Neutrophil (primary cell): ENCODE results near the gene CCDC80.

Experiments used
- H3K27ac ChIP-seq: fragments of 200-600 bp; sonication (generic); 2 replicates; pipeline ENCODE4 v1.5.1; 2016; ENCODE audit warnings: mild to moderate bottlenecking, moderate library complexity
- H3K27me3 ChIP-seq: fragments of 200-600 bp; sonication (generic); 2 replicates; pipeline ENCODE4 v1.6.0; 2016; ENCODE audit warnings: mild to moderate bottlenecking
- H3K36me3 ChIP-seq: fragments of 200-600 bp; sonication (generic); 2 replicates; pipeline ENCODE4 v1.5.1; 2017
- H3K4me1 ChIP-seq, 2 experiments: fragments of 200-600 bp in 1 of 2; sonication (generic) in 1 of 2; 1 replicate in 1 of 2; 2 replicates in 1 of 2; pipeline versions ENCODE4 v1.5.1 to v1.6.1; 2013 to 2016; ENCODE audit warnings: low read depth in 1 of 2, low read length in 1 of 2, mild to moderate bottlenecking in 1 of 2, moderate library complexity in 1 of 2; ENCODE audit not compliant: control insufficient read depth in 1 of 2, insufficient read depth in 1 of 2
- H3K4me3 ChIP-seq, 2 experiments: fragments of 200-600 bp in 1 of 2; sonication (generic) in 1 of 2; 1 replicate in 1 of 2; 2 replicates in 1 of 2; pipeline ENCODE4 v1.5.1; 2013 to 2016; ENCODE audit warnings: low read depth in 1 of 2, low read length in 1 of 2, mild to moderate bottlenecking in 1 of 2, moderate library complexity in 1 of 2
- H3K9me3 ChIP-seq: fragments of 200-600 bp; sonication (generic); 2 replicates; pipeline ENCODE4 v1.5.1; 2016
- TF ChIP-seq, protein P1 (sequence below): fragments of 200-600 bp; sonication (generic); IDR thresholded peaks from 2 replicates; pipeline ENCODE4 v1.5.1; 2016; ENCODE audit warnings: antibody characterized with exemption

CCDC80 gene

DNA sequence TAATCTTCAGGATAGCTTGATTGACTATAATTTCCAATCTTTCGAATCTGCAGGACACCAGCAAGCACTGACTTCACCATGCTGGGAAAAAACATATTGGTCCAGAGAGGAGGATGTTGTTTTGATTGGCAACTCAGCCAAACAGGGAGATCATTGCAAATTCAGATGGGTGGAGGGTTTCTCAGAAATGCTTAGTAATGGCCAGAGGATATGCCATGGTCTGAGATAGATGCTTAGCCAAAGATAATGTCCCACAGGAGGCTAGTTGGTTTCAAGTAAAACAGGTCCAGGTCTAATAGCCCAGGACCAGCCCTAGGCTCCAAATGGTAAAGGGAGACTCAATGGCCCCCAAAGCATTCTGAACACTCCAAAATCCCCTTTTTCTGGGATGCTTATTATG lies 46.7 kb upstream of the CCDC80 start:
- TF ChIP-seq, protein P1, sequence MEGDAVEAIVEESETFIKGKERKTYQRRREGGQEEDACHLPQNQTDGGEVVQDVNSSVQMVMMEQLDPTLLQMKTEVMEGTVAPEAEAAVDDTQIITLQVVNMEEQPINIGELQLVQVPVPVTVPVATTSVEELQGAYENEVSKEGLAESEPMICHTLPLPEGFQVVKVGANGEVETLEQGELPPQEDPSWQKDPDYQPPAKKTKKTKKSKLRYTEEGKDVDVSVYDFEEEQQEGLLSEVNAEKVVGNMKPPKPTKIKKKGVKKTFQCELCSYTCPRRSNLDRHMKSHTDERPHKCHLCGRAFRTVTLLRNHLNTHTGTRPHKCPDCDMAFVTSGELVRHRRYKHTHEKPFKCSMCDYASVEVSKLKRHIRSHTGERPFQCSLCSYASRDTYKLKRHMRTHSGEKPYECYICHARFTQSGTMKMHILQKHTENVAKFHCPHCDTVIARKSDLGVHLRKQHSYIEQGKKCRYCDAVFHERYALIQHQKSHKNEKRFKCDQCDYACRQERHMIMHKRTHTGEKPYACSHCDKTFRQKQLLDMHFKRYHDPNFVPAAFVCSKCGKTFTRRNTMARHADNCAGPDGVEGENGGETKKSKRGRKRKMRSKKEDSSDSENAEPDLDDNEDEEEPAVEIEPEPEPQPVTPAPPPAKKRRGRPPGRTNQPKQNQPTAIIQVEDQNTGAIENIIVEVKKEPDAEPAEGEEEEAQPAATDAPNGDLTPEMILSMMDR, result no peak
- Histone ChIP-seq H3K4me1 (no peaks in the 10 kb centered on the region), H3K4me3 (no peak overlapping the region), H3K9me3 (no peaks in the 10 kb centered on the region), H3K27ac (no peak overlapping the region), H3K36me3 (no peaks in the 10 kb centered on the region), H3K27me3 (no peaks in the 10 kb centered on the region)

DNA sequence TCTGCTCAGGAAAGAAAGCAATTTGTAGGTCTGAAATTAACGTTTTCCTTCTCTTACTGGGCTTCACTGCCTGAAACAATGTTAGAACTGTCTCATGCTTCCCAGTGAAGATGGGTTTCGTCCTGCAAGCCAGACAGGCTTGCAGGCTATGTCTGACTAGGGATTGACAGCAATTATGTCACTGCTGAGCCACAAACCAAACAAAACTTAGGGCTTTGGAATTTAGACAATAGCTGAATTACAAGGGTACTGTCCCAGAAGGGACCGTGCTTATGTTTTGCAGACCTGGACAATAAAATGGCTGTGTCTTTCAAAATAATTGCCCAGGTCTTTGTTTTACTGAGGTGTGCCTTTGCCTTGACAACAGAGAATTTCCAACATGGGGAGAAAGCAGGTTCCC lies 46.3 kb upstream of the CCDC80 start:
- no peak overlapping the region for H3K27ac ChIP-seq
- H3K4me1 ChIP-seq, result no peaks in the 10 kb centered on the region
- TF ChIP-seq, protein P1, result no peak
- H3K9me3 ChIP-seq, result no peaks in the 10 kb centered on the region
- no peaks in the 10 kb centered on the region for H3K27me3 ChIP-seq
- H3K36me3 ChIP-seq, result no peaks in the 10 kb centered on the region
- no peak overlapping the region for H3K4me3 ChIP-seq

DNA sequence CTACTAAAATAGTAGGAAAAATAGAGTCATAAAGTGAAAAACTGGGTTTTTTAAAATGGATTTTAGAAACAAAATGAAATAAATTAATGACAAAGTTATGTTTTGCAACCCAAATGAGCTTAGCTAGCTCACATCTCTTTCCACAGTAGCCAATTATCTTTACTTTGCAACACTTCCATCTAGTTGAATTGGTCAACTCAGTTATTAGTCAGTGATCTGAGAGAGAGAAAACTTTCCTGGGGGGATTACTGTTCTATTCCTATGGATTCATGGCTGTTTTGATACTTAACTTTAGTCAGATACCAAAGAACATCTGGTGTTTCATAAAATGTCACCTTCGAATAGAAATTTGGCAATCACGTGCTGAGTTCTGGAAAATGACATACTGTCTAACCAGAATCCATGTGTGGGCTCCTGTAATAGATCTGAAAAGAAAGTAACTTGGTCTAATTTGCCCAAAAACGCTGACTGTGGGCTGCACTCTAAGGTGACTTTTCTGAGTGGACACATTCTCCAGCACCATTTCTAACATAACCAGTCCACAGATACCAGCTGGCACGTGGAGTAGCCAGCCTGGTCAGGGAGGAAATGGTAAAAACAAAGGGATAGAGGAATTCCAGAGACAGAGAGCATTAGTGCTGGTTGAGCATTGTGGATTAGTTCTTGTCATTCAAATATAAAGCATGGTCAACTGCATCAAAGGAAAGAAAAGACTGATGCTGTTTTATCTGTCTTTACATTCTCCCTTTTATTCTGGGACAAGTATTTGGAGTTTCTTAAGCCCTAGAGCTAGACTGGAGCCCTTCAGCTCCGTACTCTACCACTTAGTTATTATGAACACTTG lies 45.2 kb upstream of the CCDC80 start:
- Histone ChIP-seq H3K9me3 (no peaks in the 10 kb centered on the region), H3K4me3 (no peak overlapping the region), H3K4me1 (no peaks in the 10 kb centered on the region), H3K27me3 (no peaks in the 10 kb centered on the region), H3K27ac (no peak overlapping the region), H3K36me3 (no peaks in the 10 kb centered on the region)
- TF ChIP-seq, protein P1, result no peak

DNA sequence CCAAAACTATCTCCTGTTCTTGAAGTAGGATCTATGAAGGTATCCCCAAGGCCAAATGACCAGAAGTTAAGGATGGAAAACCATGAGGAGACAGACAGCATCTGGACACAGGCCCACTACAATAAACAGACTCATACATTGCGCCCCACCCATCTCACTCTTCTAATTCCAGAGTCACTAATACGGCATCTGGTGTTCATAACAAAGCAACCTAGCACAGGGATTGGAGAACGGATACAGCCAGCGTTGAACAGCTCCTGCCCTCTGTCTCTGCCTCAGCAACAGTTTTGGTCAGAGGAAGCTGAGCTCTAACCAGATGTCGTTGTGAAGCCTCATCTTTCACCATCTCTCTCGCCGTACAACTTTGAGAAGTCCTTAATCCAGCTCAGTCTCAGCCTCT lies 44.5 kb upstream of the CCDC80 start:
- Histone ChIP-seq H3K4me3 (no peak overlapping the region), H3K4me1 (no peaks in the 10 kb centered on the region)

DNA sequence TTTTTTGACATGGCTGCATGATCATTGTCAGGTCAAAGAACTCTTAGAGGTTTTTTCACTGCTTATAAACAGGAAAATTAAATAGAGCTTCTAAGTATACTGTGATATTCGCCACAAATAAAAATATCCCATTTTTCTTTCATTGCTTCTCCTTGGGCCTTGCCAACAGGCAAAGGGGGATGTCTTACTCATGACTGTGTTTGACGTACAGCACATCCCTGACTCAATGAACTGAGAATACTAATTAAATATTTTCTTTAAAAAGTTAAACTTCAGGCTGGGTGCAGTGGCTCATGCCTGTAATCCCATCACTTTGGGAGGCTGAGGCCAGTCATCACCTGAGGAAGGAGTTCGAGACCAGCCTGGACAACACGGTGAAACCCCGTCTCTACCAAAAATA lies 41.4 kb upstream of the CCDC80 start:
- peaks cover 3% of the 10 kb centered on the region for H3K27me3 ChIP-seq
- H3K4me3 ChIP-seq, result no peak overlapping the region
- H3K9me3 ChIP-seq, result no peaks in the 10 kb centered on the region
- TF ChIP-seq, protein P1, result no peak
- no peak overlapping the region for H3K27ac ChIP-seq
- H3K36me3 ChIP-seq, result no peaks in the 10 kb centered on the region
- H3K4me1 ChIP-seq, result no peaks in the 10 kb centered on the region

More for the DNA sequence above, 44.5 kb upstream of the CCDC80 start:
- TF ChIP-seq, protein P1, result no peak
- H3K27me3 ChIP-seq, result no peaks in the 10 kb centered on the region
- no peaks in the 10 kb centered on the region for H3K9me3 ChIP-seq
- no peaks in the 10 kb centered on the region for H3K36me3 ChIP-seq
- H3K27ac ChIP-seq, result no peak overlapping the region
